ENCODE measurements around the gene RBM20. TPM values are rescaled to one million over a fixed set of nuclear protein-coding genes. Genes with fewer than 3 reads are reported as not detected.
A peak's percentile ranks its signal among the peaks of the same experiment; 100 is the strongest.
"Not testable (repeated sequence)": the region's sequence is repeated elsewhere in the genome, so short reads cannot be mapped to it uniquely, and the experiment has no call there.

RBM20 gene
- polyA plus RNA-seq, 3 donors, result not detected

GRCh38 chr10:110638319-110638718 lies 5.8 kb upstream of the RBM20 start:
- intact Hi-C loops (cut with micrococcal nuclease), result no loop called here
- Mint-ChIP-seq H3K9me3 (peaks cover 0 to 6% (median 2%) of the 10 kb centered on the region in 7 donors), H3K27me3 (ENCODE audit: low read depth in 3 of 3) (peaks cover 38 to 59% (median 46%) of the 10 kb centered on the region in 3 donors), H3K27ac (no peak overlapping the region), H3K4me1 (peaks cover 10% of the 10 kb centered on the region), H3K4me3 (no peak overlapping the region), H3K36me3 (peaks cover 0 to 3% of the 10 kb centered on the region in 2 donors)
- peaks cover 31 to 55% of the 10 kb centered on the region in 2 donors for H3K27me3 ChIP-seq (ENCODE audit: control insufficient read depth in 2 of 2, insufficient read depth in 2 of 2, low read length in 2 of 2)
- no peak overlapping the region for H3K27ac ChIP-seq (ENCODE audit: low read depth in 1 of 2, low read length in 2 of 2)
- no CpG with 5 or more reads among the region's 3 CpGs for WGBS (ENCODE audit: insufficient coverage)
- peaks cover 3 to 5% of the 10 kb centered on the region in 2 donors for H3K4me1 ChIP-seq (ENCODE audit: control insufficient read depth in 1 of 2, insufficient read depth in 2 of 2, low read length in 2 of 2)
- H3K4me2 ChIP-seq (replicated peaks; ENCODE audit: extremely low read depth, low read length, poor library complexity, severe bottlenecking), result no peak overlapping the region
- H2AFZ ChIP-seq (ENCODE audit: insufficient read depth, low read depth, low read length, poor library complexity, severe bottlenecking), result no peak overlapping the region
- no peaks in the 10 kb centered on the region for H3K36me3 ChIP-seq (replicated peaks in 1 of 2; ENCODE audit: control insufficient read depth in 1 of 2, insufficient read depth in 2 of 2, low read length in 2 of 2)
- no peak overlapping the region for H3K9ac ChIP-seq (ENCODE audit: insufficient read depth, low read length, poor library complexity, severe bottlenecking)
- peaks cover 0 to 12% of the 10 kb centered on the region in 2 donors for H3K9me3 ChIP-seq (replicated peaks in 1 of 2; ENCODE audit: control insufficient read depth in 1 of 2, insufficient read depth in 1 of 2, low read length in 2 of 2)
- no peak for TF ChIP-seq CTCF (IDR thresholded peaks at IDR 0.05)
- H3K79me2 ChIP-seq (ENCODE audit: insufficient read depth, low read length), result no peaks in the 10 kb centered on the region
- H3K4me3 ChIP-seq (replicated peaks in 1 of 3; ENCODE audit: low read depth in 2 of 3, low read length in 3 of 3), result no peak overlapping the region
- DNase-seq, result no peak
- H4K20me1 ChIP-seq (ENCODE audit: insufficient read depth, low read length), result no peaks in the 10 kb centered on the region

- H3K9me3 Mint-ChIP-seq; H3K4me3 ChIP-seq (replicated peaks in 1 of 3; ENCODE audit: low read depth in 2 of 3, low read length in 3 of 3); H3K4me2 ChIP-seq (replicated peaks; ENCODE audit: extremely low read depth, low read length, poor library complexity, severe bottlenecking); intact Hi-C loops (cut with micrococcal nuclease); H4K20me1 ChIP-seq (ENCODE audit: insufficient read depth, low read length); H3K36me3 ChIP-seq (replicated peaks in 1 of 2; ENCODE audit: control insufficient read depth in 1 of 2, insufficient read depth in 2 of 2, low read length in 2 of 2); H3K36me3 Mint-ChIP-seq; H3K79me2 ChIP-seq (ENCODE audit: insufficient read depth, low read length); H3K9ac ChIP-seq (ENCODE audit: insufficient read depth, low read length, poor library complexity, severe bottlenecking); H2AFZ ChIP-seq (ENCODE audit: insufficient read depth, low read depth, low read length, poor library complexity, severe bottlenecking); H3K27ac Mint-ChIP-seq; H3K27ac ChIP-seq (ENCODE audit: low read depth in 1 of 2, low read length in 2 of 2); DNase-seq: not testable (repeated sequence)
- peaks cover 0 to 14% of the 10 kb centered on the region in 2 donors for H3K9me3 ChIP-seq (replicated peaks in 1 of 2; ENCODE audit: control insufficient read depth in 1 of 2, insufficient read depth in 1 of 2, low read length in 2 of 2)
- H3K27me3 ChIP-seq (ENCODE audit: control insufficient read depth in 2 of 2, insufficient read depth in 2 of 2, low read length in 2 of 2), result peaks cover 34 to 61% of the 10 kb centered on the region in 2 donors
- peaks cover 44 to 65% (median 49%) of the 10 kb centered on the region in 3 donors for H3K27me3 Mint-ChIP-seq (ENCODE audit: low read depth in 3 of 3)
- H3K4me3 Mint-ChIP-seq, result peak overlapping the region in 1 of 2 donors; percentile 7
- H3K4me1 Mint-ChIP-seq, result peaks cover 13% of the 10 kb centered on the region
- H3K4me1 ChIP-seq (ENCODE audit: control insufficient read depth in 1 of 2, insufficient read depth in 2 of 2, low read length in 2 of 2), result peaks cover 6 to 12% of the 10 kb centered on the region in 2 donors
- WGBS (ENCODE audit: insufficient coverage), result 100% methylated on average over 1 of the region's 6 CpGs
Observed at GRCh38 chr10:110639046-110639445, 5.1 kb upstream of the RBM20 start.

- Histone ChIP-seq H3K4me1 (ENCODE audit: control insufficient read depth in 1 of 2, insufficient read depth in 2 of 2, low read length in 2 of 2) (peaks cover 6 to 15% of the 10 kb centered on the region in 2 donors), H3K9me3 (replicated peaks in 1 of 2; ENCODE audit: control insufficient read depth in 1 of 2, insufficient read depth in 1 of 2, low read length in 2 of 2) (peaks cover 0 to 16% of the 10 kb centered on the region in 2 donors), H3K27me3 (ENCODE audit: control insufficient read depth in 2 of 2, insufficient read depth in 2 of 2, low read length in 2 of 2) (peaks cover 41 to 69% of the 10 kb centered on the region in 2 donors)
- Mint-ChIP-seq H3K27ac (peak overlapping the region in 1 of 7 donors; percentile 17), H3K27me3 (ENCODE audit: low read depth in 3 of 3) (peaks cover 48 to 73% (median 56%) of the 10 kb centered on the region in 3 donors), H3K4me1 (peaks cover 17% of the 10 kb centered on the region)
- H2AFZ ChIP-seq (ENCODE audit: insufficient read depth, low read depth, low read length, poor library complexity, severe bottlenecking); H4K20me1 ChIP-seq (ENCODE audit: insufficient read depth, low read length); H3K36me3 ChIP-seq (replicated peaks in 1 of 2; ENCODE audit: control insufficient read depth in 1 of 2, insufficient read depth in 2 of 2, low read length in 2 of 2); DNase-seq; intact Hi-C loops (cut with micrococcal nuclease); H3K27ac ChIP-seq (ENCODE audit: low read depth in 1 of 2, low read length in 2 of 2); H3K9ac ChIP-seq (ENCODE audit: insufficient read depth, low read length, poor library complexity, severe bottlenecking); H3K4me3 ChIP-seq (replicated peaks in 1 of 3; ENCODE audit: low read depth in 2 of 3, low read length in 3 of 3); H3K9me3 Mint-ChIP-seq; H3K36me3 Mint-ChIP-seq; H3K79me2 ChIP-seq (ENCODE audit: insufficient read depth, low read length); H3K4me3 Mint-ChIP-seq; H3K4me2 ChIP-seq (replicated peaks; ENCODE audit: extremely low read depth, low read length, poor library complexity, severe bottlenecking): not testable (repeated sequence)
- no CpG with 5 or more reads among the region's 6 CpGs for WGBS (ENCODE audit: insufficient coverage)
Observed at GRCh38 chr10:110639858-110640257, 4.3 kb upstream of the RBM20 start.

Measured in CD14-positive monocyte (primary cell).